Measurements from ENCODE around the gene ENTPD7.

The ENTPD7 gene

GRCh38 chr10:99748823-99749451 lies 89.6 kb downstream of the ENTPD7 start:
- no peak for DNase-seq (ENCODE audit: low read depth)

GRCh38 chr10:99750641-99751040 lies 91.3 kb downstream of the ENTPD7 start:
- DNase-seq (ENCODE audit: low read depth): no peak

GRCh38 chr10:99754670-99755069 lies 95.4 kb downstream of the ENTPD7 start:
- DNase-seq (ENCODE audit: low read depth): no peak

Data from fibroblast of the conjunctiva (primary cell).